HG03039 (cell line): Measurements from ENCODE around the gene PPP1R1C.

Source experiments
- ATAC-seq: cut with Tn5 transposase; IDR thresholded peaks from one replicate; pipeline ENCODE4 v1.9.1; 2021; ENCODE audit warnings: mild to moderate bottlenecking, moderate library complexity; ENCODE audit not compliant: unreplicated experiment

Gene PPP1R1C

DNA sequence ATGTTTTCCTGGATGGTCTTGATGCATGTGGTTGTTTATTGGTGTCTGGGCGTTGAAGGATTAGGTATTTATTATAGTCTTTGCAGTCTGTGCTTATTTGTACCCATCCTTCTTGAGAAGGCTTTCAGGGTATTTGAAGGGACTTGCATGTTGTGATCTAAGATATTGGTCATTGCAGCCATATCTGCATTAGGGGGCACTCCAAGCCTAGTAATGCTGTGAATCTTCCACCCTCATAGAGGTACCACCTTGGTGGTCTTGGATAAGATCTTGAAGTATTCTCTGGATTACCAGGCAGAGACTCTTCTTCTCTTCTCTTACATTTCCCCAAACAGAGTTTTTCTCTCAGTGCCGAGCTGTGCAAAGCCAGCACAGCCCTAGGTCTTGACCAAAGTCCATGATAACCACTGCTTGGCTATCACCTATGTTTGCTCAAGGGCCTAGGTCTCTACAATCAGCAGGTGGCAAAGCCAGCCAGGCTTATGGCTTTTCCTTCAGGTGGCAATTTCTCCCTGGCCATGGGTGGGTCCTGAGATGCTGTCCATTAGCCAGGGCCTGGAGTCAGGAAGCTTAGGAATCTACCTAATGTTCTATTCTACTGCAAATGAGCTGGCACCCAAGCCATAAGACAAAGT is 15.4 kb upstream of the PPP1R1C start:
- no peak for ATAC-seq

DNA sequence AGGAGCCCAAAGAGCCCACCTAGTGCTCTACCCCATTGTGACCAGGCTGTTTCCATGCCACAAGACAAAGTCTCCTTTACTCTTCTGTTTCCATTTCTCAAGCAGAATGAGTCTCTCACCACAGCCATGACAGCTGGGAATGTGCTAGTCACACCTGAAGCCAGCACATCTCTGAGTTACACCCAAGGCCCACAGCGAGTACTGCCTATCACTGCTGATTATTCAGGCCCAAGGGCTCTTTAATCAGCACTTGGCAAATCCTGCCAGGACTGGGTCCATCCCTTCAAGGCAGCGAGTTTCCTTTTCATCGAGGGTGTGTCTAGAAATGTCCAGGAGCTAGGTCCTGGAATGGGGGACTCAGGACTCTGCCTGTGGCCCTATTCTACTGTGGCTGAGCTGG is 14.6 kb upstream of the PPP1R1C start:
- ATAC-seq = no peak

DNA sequence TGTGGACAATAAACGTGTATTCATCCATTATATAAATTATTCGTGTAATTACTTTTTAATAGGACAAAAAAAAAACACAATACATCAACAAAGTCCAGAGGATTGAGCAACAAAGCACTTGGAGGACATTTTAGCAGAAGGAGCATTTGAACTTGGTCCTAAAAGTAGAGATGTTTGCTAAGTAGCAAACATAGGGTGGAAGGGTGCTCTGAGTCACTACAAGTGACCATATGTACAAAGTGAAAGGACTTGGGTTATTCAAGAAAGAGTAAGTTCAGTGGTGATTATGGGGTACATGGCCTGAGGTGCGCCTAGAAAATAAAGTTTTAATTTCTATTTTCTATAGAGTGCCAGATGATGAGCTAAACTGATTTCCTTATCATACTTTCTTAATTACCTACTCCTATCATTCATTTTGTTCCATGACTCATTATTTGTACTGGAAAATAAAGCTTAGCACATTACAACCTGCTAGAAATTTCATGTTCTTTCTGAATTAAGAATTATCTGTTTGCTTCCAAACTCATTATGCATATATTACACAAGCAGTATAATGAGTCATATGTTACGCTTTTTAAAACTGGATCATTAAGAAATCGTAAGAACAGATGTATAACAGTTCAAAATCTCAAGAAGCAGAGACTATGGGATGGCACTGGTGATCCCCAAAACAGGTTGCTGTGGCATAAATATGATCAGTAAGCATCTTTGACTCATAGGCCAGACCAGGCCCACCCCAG is 13.1 kb upstream of the PPP1R1C start:
- no peak for ATAC-seq

DNA sequence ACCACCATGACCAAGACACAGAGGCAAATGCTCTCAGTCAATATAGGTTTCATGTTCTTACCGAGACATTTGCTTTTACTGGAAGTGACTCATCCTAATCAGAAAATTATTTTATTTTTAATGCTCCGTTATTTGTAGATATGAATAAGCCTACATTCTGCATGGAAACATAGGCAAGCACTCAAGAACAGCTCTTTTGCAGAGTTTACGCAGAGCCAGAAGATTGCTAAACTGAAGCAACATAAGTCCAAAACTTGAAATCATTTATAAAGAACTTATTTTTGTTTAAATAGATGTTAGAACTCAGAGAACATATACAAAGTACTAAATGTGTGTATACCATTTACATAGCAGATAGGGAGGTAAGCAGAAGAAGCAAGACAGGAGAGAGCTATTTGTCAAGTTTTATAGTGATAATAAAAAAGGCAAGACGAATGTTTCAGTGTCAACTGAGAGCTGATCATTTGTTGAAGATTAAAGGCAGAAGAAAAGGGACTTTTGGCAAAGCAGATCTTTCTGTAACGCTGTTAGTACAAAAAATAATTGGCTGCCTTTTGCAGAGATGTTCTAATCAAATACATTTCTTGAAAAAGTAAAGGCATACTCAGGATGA is 12.4 kb upstream of the PPP1R1C start:
- no peak for ATAC-seq

DNA sequence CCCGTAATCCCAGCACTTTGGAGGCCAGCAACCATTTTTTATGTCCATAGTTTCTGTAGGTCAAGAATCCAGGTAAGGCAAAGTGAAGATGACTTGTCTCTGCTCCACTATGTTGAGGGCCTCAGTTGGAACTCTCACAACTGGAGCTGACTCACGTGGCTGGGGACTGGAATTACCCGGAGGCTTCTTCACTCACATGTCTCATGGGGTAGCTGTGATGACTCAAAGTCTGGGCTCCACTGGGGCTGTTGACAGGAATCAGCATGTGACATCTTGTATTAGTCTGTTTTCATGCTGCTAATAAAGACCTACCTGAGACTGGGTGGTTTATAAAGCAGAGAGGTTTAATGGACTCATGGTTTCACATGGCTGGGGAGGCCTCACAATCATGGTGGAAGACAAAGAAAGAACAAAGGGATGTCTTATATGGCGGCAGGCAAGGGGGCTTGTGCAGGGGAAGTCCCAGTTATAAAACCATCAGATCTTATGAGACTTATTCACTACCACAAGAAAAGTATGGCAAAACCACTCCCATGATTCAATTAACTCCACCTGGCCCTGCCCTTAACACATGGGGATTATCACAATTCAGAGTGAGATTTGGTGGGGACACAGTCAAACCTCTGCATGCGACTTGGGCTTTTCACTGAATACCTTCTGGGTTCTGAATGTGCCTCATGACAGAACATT is 7.8 kb upstream of the PPP1R1C start:
- ATAC-seq = peak; percentile 64

DNA sequence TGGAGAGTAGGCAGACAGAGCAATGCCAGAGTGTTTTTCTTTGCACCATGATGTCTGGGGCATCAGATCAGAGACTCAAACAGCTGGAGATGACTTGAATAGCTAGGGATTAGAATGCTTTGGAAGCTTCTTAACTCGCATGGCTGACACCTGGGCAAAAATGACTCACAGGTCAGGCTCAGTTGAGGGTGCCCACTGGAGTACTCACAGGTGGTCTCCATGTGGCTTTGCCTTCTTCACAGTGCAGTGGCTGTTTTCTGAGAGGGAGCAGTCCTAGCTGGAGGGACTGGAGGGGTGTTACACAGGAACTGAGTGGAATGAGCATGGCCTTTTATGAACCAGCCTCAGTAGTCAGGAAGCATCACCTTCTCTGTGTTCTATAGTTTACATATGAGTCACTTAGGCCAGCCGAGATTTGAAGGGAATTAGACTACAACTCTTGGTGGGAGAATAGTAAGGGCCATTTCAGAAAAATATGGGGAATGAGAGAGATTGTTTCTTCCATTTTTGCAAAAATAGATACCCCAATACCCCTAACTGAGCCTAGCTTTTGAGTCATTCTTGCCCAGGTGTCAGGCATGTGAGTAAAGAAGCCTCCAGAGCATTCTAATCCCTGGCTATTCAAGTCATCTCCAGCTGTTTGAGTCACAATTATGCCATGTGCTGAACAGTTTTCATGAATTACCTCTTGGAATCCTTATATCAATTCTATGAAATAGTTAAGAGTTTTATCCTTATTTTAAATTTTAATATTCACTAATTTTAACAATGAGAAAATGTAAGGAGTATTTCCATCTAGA is 7.1 kb upstream of the PPP1R1C start:
- peak; percentile 27 for ATAC-seq

DNA sequence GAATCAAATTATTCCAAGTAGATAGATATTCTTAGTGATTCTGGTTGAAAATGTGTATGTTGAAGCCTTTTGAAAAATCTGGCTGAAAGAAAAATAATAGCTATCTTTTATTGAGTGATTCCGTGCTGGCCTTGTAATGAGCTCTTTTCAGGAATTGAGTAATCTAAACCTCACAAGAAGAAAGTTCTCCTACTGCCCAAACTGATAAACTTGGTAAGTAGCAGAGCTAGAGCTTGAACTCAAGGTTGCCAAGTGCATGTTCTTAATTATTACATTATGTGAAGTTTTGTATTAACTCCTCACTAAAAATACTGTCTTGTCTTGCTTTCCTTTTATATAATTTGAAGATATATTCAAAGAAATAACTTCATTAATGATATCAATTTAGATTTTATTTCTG is 1.6 kb upstream of the PPP1R1C start:
- no peak for ATAC-seq

- ATAC-seq = no peak
Measured at GRCh38 chr2:181984814-181985631, 630 bp upstream of the PPP1R1C start.

- ATAC-seq = no peak
Measured at GRCh38 chr2:181988154-181988924, 2.7 kb downstream of the PPP1R1C start.

DNA sequence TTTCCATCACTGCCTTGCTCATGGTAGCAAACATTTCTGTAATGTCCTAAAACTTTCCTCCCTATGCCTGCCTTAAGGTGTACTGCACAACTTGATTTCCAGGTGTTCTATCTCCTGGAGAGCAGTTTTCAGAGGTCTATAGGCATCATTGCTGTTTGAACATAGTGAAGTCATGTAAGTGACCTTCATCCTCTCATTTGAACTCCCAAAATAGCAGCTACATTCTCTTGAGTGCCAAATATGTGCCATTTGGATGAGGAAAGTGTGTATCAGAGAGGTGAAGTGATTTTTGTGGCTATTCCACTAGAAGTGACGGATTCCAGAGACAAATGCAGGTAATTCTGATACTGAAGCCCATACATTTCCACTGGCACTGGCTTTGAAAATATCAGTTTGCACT is 3.4 kb downstream of the PPP1R1C start:
- ATAC-seq = no peak

- peak; percentile 98 for ATAC-seq
Measured at GRCh38 chr2:181991171-181991885, 5.7 kb downstream of the PPP1R1C start.

- ATAC-seq = peak; percentile 81
Measured at GRCh38 chr2:181992776-181993175, 7.1 kb downstream of the PPP1R1C start.

DNA sequence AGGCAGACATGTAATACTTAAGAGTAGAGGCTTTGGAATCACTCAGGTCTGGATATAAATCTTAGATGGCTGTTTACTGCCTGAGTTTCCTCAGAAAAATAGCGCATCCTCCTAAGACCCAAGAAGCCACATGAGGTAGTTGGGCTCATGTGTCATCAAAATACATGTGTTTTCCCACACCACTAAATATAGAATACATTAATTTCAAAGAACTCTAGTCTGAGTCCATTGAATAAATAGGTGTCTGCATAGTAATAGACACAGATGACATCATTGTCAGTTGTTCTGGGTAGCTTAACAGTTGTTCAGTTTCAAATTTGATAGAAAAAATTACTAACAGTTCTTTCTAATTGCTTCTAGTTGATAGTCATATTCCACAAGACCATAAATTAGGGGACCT is 9.6 kb downstream of the PPP1R1C start:
- ATAC-seq = no peak

- ATAC-seq = no peak
Measured at GRCh38 chr2:181998041-181998835, 12.6 kb downstream of the PPP1R1C start.

DNA sequence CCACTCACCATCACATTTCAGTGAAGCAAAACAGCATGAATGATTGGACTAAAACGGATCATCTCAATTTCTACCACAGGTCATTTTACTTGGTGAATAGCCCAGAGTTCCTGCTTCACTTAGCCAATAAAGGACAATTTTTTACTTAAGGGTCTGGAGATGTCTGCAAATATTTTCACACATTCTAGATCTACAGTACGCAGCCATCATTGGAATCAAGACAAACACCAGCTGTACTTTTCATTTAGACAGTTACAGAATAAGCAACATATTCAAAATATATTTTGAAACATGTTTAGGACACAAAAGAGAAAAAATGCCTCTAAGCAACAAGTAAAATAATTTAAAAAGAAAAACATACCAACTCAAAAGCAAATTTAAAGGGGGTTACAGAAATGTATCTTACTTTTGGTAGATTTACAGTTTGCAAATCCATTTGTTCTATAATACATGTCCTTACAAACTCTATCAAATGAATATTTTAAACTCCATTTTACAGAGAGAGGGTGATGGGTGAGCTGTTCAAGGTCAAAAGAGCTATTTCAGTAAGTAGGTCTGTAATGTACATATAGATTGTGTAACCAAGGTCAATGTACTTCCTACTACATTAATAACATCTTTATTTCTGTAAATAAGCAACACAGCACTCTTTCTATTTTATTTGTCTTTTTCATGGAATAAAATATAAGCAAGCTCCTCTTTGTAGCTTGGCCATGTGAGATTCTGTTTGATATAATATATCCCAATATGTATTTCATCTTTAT is 13.4 kb downstream of the PPP1R1C start:
- ATAC-seq = no peak

- no peak for ATAC-seq
Measured at GRCh38 chr2:181999911-182000310, 14.3 kb downstream of the PPP1R1C start.

GRCh38 chr2:182004945-182005520 is 19.4 kb downstream of the PPP1R1C start:
- ATAC-seq = no peak
